Spleen (tissue), 11 donors: ENCODE measurements around the gene RAB11FIP4. TPM values are rescaled to one million over a fixed set of nuclear protein-coding genes. Genes with fewer than 3 reads are reported as not detected.
A peak's percentile ranks its signal among the peaks of the same experiment; 100 is the strongest.

Experiments
- DNase-seq: peaks from one replicate; pipeline ENCODE4 v3.0.0-alpha.2; 2020
- H3K27ac ChIP-seq, 8 donors: fragments of 200-600 bp; sonication (generic) in 7 of 8; 1 replicate in 4 of 8; 2 replicates in 4 of 8; pipeline versions ENCODE4 v1.5.0 to v1.8.0; 2016 to 2021; ENCODE audit warnings: inconsistent platforms in 4 of 8, mild to moderate bottlenecking in 4 of 8, moderate library complexity in 1 of 8
- H3K27me3 ChIP-seq, 7 donors: fragments of 200-600 bp; sonication (generic) in 6 of 7; replicated peaks in 1 of 7; 1 replicate in 4 of 7; 2 replicates in 3 of 7; pipeline versions ENCODE4 v1.5.0 to v1.8.0; 2016 to 2021; ENCODE audit warnings: inconsistent platforms in 3 of 7, mild to moderate bottlenecking in 1 of 7
- H3K36me3 ChIP-seq, 6 donors: fragments of 200-600 bp; sonication (generic) in 5 of 6; 1 replicate in 4 of 6; 2 replicates in 2 of 6; pipeline versions ENCODE4 v1.5.0 to v1.8.0; 2016 to 2021; ENCODE audit warnings: inconsistent platforms in 2 of 6
- H3K4me1 ChIP-seq, 6 donors: fragments of 200-600 bp; sonication (generic) in 5 of 6; 1 replicate in 3 of 6; 2 replicates in 3 of 6; pipeline versions ENCODE4 v1.5.0 to v1.8.0; 2016 to 2021; ENCODE audit warnings: inconsistent platforms in 3 of 6
- H3K4me3 ChIP-seq, 8 donors: fragments of 200-600 bp; sonication (generic) in 7 of 8; 1 replicate in 4 of 8; 2 replicates in 4 of 8; pipeline versions ENCODE4 v1.5.0 to v1.8.0; 2016 to 2021; ENCODE audit warnings: inconsistent platforms in 4 of 8, mild to moderate bottlenecking in 4 of 8, moderate library complexity in 2 of 8
- H3K9me3 ChIP-seq, 8 donors: fragments of 200-600 bp; sonication (generic) in 7 of 8; 1 replicate in 4 of 8; 2 replicates in 4 of 8; pipeline versions ENCODE4 v1.5.0 to v1.8.0; 2016 to 2021; ENCODE audit warnings: inconsistent platforms in 4 of 8
- CTCF ChIP-seq, 11 experiments: fragments of 200-600 bp in 7 of 11; fragments of 450-650 bp in 4 of 11; sonication (generic) in 4 of 11; IDR thresholded peaks in 8 of 11; conservative IDR thresholded peaks in 3 of 11; 1 replicate in 7 of 11; 2 replicates in 4 of 11; pipeline versions ENCODE4 v1.4.0 to v1.8.0; 2016 to 2021; ENCODE audit warnings: antibody characterized with exemption in 11 of 11, inconsistent platforms in 4 of 11, mild to moderate bottlenecking in 1 of 11
- POLR2A ChIP-seq, 3 donors: fragments of 450-650 bp; IDR thresholded peaks; one replicate each; pipeline ENCODE4 v1.5.1; 2017; ENCODE audit warnings: antibody characterized with exemption in 3 of 3, mild to moderate bottlenecking in 1 of 3
- POLR2AphosphoS5 ChIP-seq, 3 donors: sonication (generic); formaldehyde crosslinking; IDR thresholded peaks; one replicate each; pipeline ENCODE4 v1.5.1; 2017; ENCODE audit warnings: antibody characterized with exemption in 3 of 3
- WGBS, 5 donors: extraction: QIAGEN DNeasy Blood & Tissue Kit in 3 of 5; methylation state at CpG; one replicate each; pipeline versions ENCODE4 v1.1.5 to v1.1.7; 2013 to 2018; 5-methylcytosine and 5-hydroxymethylcytosine counted together
- intact Hi-C: fragments of 100-400 bp; cut with DNase I; formaldehyde crosslinking; loops from one replicate; pipeline ENCODE4 v1.15.0; 2023; ENCODE audit warnings: low total_unique reads
- polyA plus RNA-seq, 3 donors: library from polyadenylated mRNA; stranded (reverse); fragments of 200-250 nt; gene quantifications; one replicate each; pipeline ENCODE4 v1.2.1, GENCODE V29; 2013
- total RNA-seq, 7 donors: library from RNA; depleted of rRNA in 3 of 7; stranded (reverse); fragments of >200 nt in 3 of 7; fragmentation: NEBNext Ultra II Directional in 4 of 7; extraction: Animal tissue kit (Norgen Biotek cat#: 25700) in 4 of 7; gene quantifications; one replicate each; pipeline versions ENCODE4 v1.1.0 to v1.2.1, GENCODE V29; 2016 to 2021
- donor health status: healthy with polysubstance abuse.
- donor health status: DM: no; HTN: no; CAD: no; lungs with moderate emphysema.
- donor health status: DM: no; HTN: no; CAD: no.
- donor health status: Bipolar disorder and iron deficiency.
- donor health status: healthy.
- donor health status: DM: no; HTN: no; CAD: no.
- donor health status: DM: yes; HTN: yes; CAD: no.

The RAB11FIP4 gene
- total and polyA plus RNA-seq, 10 donors: 5.5 to 25.2 (median 20.9) TPM

- intact Hi-C loops: no loop called here
- no peak overlapping the region for H3K27ac ChIP-seq
- TF ChIP-seq CTCF (IDR thresholded peaks at IDR 0.05 in 8 of 11, conservative IDR thresholded peaks at IDR 0.05 in 3 of 11): no peak
- TF ChIP-seq POLR2AphosphoS5 (IDR thresholded peaks at IDR 0.05): no peak
- TF ChIP-seq POLR2A (IDR thresholded peaks at IDR 0.05): no peak
- H3K4me1 ChIP-seq: peaks cover 10 to 41% (median 19%) of the 10 kb centered on the region in 6 donors
- no peaks in the 10 kb centered on the region for H3K9me3 ChIP-seq
- H3K36me3 ChIP-seq: no peaks in the 10 kb centered on the region
- peak; percentile 45 for DNase-seq
- 73 to 84% (median 80%) methylated on average over 11 to 17 of the region's 17 CpGs for WGBS, 5 donors
- no peak overlapping the region for H3K4me3 ChIP-seq
- peaks cover 2 to 82% (median 28%) of the 10 kb centered on the region in 7 donors for H3K27me3 ChIP-seq
These were observed 1.6 kb downstream of the RAB11FIP4 start for GRCh38 chr17:31392856-31393748.

GRCh38 chr17:31393749-31394146, 2.3 kb downstream of the RAB11FIP4 start:
- peaks cover 2 to 88% (median 28%) of the 10 kb centered on the region in 7 donors for H3K27me3 ChIP-seq
- DNase-seq: peak; percentile 11
- no peak overlapping the region for H3K4me3 ChIP-seq
- no peak overlapping the region for H3K27ac ChIP-seq
- WGBS, 5 donors: 89 to 95% (median 93%) methylated on average over 7 of the region's 7 CpGs
- H3K4me1 ChIP-seq: peaks cover 10 to 34% (median 19%) of the 10 kb centered on the region in 6 donors
- TF ChIP-seq POLR2A (IDR thresholded peaks at IDR 0.05): no peak
- no peak for TF ChIP-seq CTCF (IDR thresholded peaks at IDR 0.05 in 8 of 11, conservative IDR thresholded peaks at IDR 0.05 in 3 of 11)
- TF ChIP-seq POLR2AphosphoS5 (IDR thresholded peaks at IDR 0.05): no peak
- no peaks in the 10 kb centered on the region for H3K36me3 ChIP-seq
- intact Hi-C loops: no loop called here
- no peaks in the 10 kb centered on the region for H3K9me3 ChIP-seq

GRCh38 chr17:31394544-31394943, 3.1 kb downstream of the RAB11FIP4 start:
- Histone ChIP-seq H3K9me3 (no peaks in the 10 kb centered on the region), H3K4me1 (peaks cover 10 to 30% (median 18%) of the 10 kb centered on the region in 6 donors), H3K4me3 (no peak overlapping the region), H3K36me3 (no peaks in the 10 kb centered on the region), H3K27me3 (peaks cover 2 to 82% (median 28%) of the 10 kb centered on the region in 7 donors), H3K27ac (no peak overlapping the region)
- 19 to 23% (median 22%) methylated on average over 10 to 11 of the region's 11 CpGs for WGBS, 5 donors
- peak; percentile 61 for DNase-seq
- TF ChIP-seq POLR2AphosphoS5 (IDR thresholded peaks at IDR 0.05): no peak
- no peak for TF ChIP-seq CTCF (IDR thresholded peaks at IDR 0.05 in 8 of 11, conservative IDR thresholded peaks at IDR 0.05 in 3 of 11)
- no peak for TF ChIP-seq POLR2A (IDR thresholded peaks at IDR 0.05)
- intact Hi-C loops: no loop called here

- Histone ChIP-seq H3K27ac (no peak overlapping the region), H3K4me3 (no peak overlapping the region), H3K27me3 (peaks cover under 1 to 62% (median 15%) of the 10 kb centered on the region in 7 donors), H3K36me3 (no peaks in the 10 kb centered on the region), H3K4me1 (peaks cover 0 to 4% (median 2%) of the 10 kb centered on the region in 6 donors), H3K9me3 (no peaks in the 10 kb centered on the region)
- intact Hi-C loops: no loop called here
- WGBS, 5 donors: 67 to 89% (median 84%) methylated on average over 8 of the region's 8 CpGs
- no peak for TF ChIP-seq POLR2A (IDR thresholded peaks at IDR 0.05)
- TF ChIP-seq CTCF (IDR thresholded peaks at IDR 0.05 in 8 of 11, conservative IDR thresholded peaks at IDR 0.05 in 3 of 11): no peak
- TF ChIP-seq POLR2AphosphoS5 (IDR thresholded peaks at IDR 0.05): no peak
- DNase-seq: peak; percentile 47
These were observed 5.9 kb downstream of the RAB11FIP4 start for GRCh38 chr17:31397256-31397939.
